Neuronal stem cell (in vitro differentiated cells): ENCODE results near the gene UBE2Z.
"Not testable (repeated sequence)": the region's sequence is repeated elsewhere in the genome, so short reads cannot be mapped to it uniquely, and the experiment has no call there.

Experiments used
- DNase-seq: peaks from one replicate; pipeline ENCODE4 v3.0.0-alpha.2; 2013; ENCODE audit warnings: low spot score
- H2AFZ ChIP-seq: one replicate; pipeline ENCODE4 v1.6.1; 2013; ENCODE audit warnings: mild to moderate bottlenecking, low read length, inconsistent platforms
- H2AK5ac ChIP-seq: 2 replicates; pipeline ENCODE4 v1.6.1; 2013; ENCODE audit warnings: low read depth, mild to moderate bottlenecking, inconsistent platforms, low read length, moderate library complexity, mixed read lengths
- H2BK120ac ChIP-seq: 2 replicates; pipeline ENCODE4 v1.6.1; 2013; ENCODE audit warnings: low read depth, mild to moderate bottlenecking, inconsistent platforms, low read length, moderate library complexity, mixed read lengths
- H2BK12ac ChIP-seq: one replicate; pipeline ENCODE4 v1.6.1; 2013; ENCODE audit warnings: low read length, inconsistent platforms
- H2BK15ac ChIP-seq: 2 replicates; pipeline ENCODE4 v1.6.1; 2013; ENCODE audit warnings: mild to moderate bottlenecking, low read length, inconsistent platforms, mixed read lengths
- H2BK5ac ChIP-seq: one replicate; pipeline ENCODE4 v1.6.1; 2013; ENCODE audit warnings: inconsistent platforms, mild to moderate bottlenecking, low read length, moderate library complexity
- H3K14ac ChIP-seq: one replicate; pipeline ENCODE4 v1.6.1; 2013; ENCODE audit warnings: low read length, inconsistent platforms
- H3K18ac ChIP-seq: 2 replicates; pipeline ENCODE4 v1.6.1; 2013; ENCODE audit warnings: low read length, inconsistent platforms
- H3K23ac ChIP-seq: 2 replicates; pipeline ENCODE4 v1.6.1; 2013; ENCODE audit warnings: low read depth, mild to moderate bottlenecking, mixed read lengths, low read length, inconsistent platforms; ENCODE audit not compliant: poor library complexity
- H3K27ac ChIP-seq: replicated peaks from 3 replicates; pipeline ENCODE4 v1.5.1; 2013; ENCODE audit warnings: low read length, inconsistent platforms
- H3K27me3 ChIP-seq, 3 experiments: 2 replicates each; pipeline ENCODE4 v1.6.1; 2013; ENCODE audit warnings: low read length in 3 of 3, mild to moderate bottlenecking in 2 of 3, inconsistent platforms in 1 of 3, low read depth in 1 of 3, mixed read lengths in 1 of 3, moderate library complexity in 1 of 3; ENCODE audit not compliant: control insufficient read depth in 3 of 3, insufficient read depth in 3 of 3
- H3K36me3 ChIP-seq, 2 donors: replicated peaks in 1 of 2; 2 replicates each; pipeline ENCODE4 v1.6.1; 2013; ENCODE audit warnings: low read length in 2 of 2; ENCODE audit not compliant: control insufficient read depth in 2 of 2, insufficient read depth in 2 of 2
- H3K4ac ChIP-seq: 2 replicates; pipeline ENCODE4 v1.6.1; 2013; ENCODE audit warnings: inconsistent platforms, mild to moderate bottlenecking, low read length, moderate library complexity
- H3K4me1 ChIP-seq, 2 donors: 1 replicate in 1 of 2; 2 replicates in 1 of 2; pipeline ENCODE4 v1.6.1; 2013; ENCODE audit warnings: low read length in 2 of 2, low read depth in 1 of 2; ENCODE audit not compliant: control insufficient read depth in 2 of 2, insufficient read depth in 1 of 2
- H3K4me2 ChIP-seq: one replicate; pipeline ENCODE4 v1.6.1; 2013; ENCODE audit warnings: mild to moderate bottlenecking, low read length, inconsistent platforms; ENCODE audit not compliant: insufficient read depth, poor library complexity, severe bottlenecking
- H3K4me3 ChIP-seq, 2 donors: 2 replicates each; pipeline ENCODE4 v1.5.1; 2013; ENCODE audit warnings: low read length in 2 of 2, mild to moderate bottlenecking in 2 of 2, inconsistent platforms in 1 of 2, moderate library complexity in 1 of 2
- H3K79me1 ChIP-seq: one replicate; pipeline ENCODE4 v1.6.1; 2013; ENCODE audit warnings: low read depth, mild to moderate bottlenecking, inconsistent platforms, low read length, moderate library complexity
- H3K9ac ChIP-seq: one replicate; pipeline ENCODE4 v1.6.1; 2013; ENCODE audit warnings: mild to moderate bottlenecking, low read depth, low read length, inconsistent platforms; ENCODE audit not compliant: poor library complexity
- H3K9me3 ChIP-seq, 2 donors: replicated peaks in 1 of 2; 2 replicates each; pipeline versions ENCODE3 to v1.6.1; 2013; ENCODE audit warnings: low read length in 2 of 2, mild to moderate bottlenecking in 2 of 2, inconsistent platforms in 1 of 2, low read depth in 1 of 2, mixed read lengths in 1 of 2, moderate library complexity in 1 of 2; ENCODE audit not compliant: control insufficient read depth in 2 of 2, insufficient read depth in 1 of 2
- H4K8ac ChIP-seq: one replicate; pipeline ENCODE4 v1.6.1; 2013; ENCODE audit warnings: low read depth, mild to moderate bottlenecking, inconsistent platforms, low read length, moderate library complexity
- H4K91ac ChIP-seq: one replicate; pipeline ENCODE4 v1.6.1; 2013; ENCODE audit warnings: low read length, low read depth, mild to moderate bottlenecking, inconsistent platforms; ENCODE audit not compliant: poor library complexity
- WGBS, 2 donors: extraction: QIAGEN DNeasy Blood & Tissue Kit; methylation state at CpG; one replicate each; pipeline ENCODE4 v1.1.7; 2013; ENCODE audit warnings: missing lambda C conversion rate in 2 of 2, mixed read lengths in 1 of 2; ENCODE audit not compliant: insufficient read length in 2 of 2, insufficient replicate concordance in 1 of 2; ENCODE audit errors: extremely low coverage in 2 of 2; 5-methylcytosine and 5-hydroxymethylcytosine counted together

Gene UBE2Z

GRCh38 chr17:48930435-48930873 is 22.2 kb downstream of the UBE2Z start:
- H2AK5ac ChIP-seq = no peak overlapping the region
- peaks cover 48 to 96% of the 10 kb centered on the region in 2 donors for H3K36me3 ChIP-seq

GRCh38 chr17:48933035-48933434 is 24.8 kb downstream of the UBE2Z start:
- Histone ChIP-seq H3K79me1 (no peaks in the 10 kb centered on the region), H2AK5ac (no peak overlapping the region), H4K91ac (no peak overlapping the region), H2BK15ac (no peak overlapping the region), H3K4me2 (no peak overlapping the region), H3K36me3 (peaks cover 43 to 96% of the 10 kb centered on the region in 2 donors), H3K18ac (no peak overlapping the region), H3K4me1 (no peaks in the 10 kb centered on the region), H3K23ac (no peak overlapping the region), H2BK12ac (no peak overlapping the region), H3K27me3 (no peaks in the 10 kb centered on the region), H3K27ac (no peak overlapping the region), H3K4me3 (no peak overlapping the region), H4K8ac (no peak overlapping the region), H3K9me3 (no peaks in the 10 kb centered on the region), H2BK5ac (no peak overlapping the region), H3K4ac (no peak overlapping the region), H3K9ac (no peak overlapping the region), H3K14ac (no peak overlapping the region), H2BK120ac (no peak overlapping the region), H2AFZ (no peak overlapping the region)
- no CpG with 5 or more reads among the region's 6 CpGs for WGBS, 2 donors
- no peak for DNase-seq

More at GRCh38 chr17:48930435-48930873, 22.2 kb downstream of the UBE2Z start:
- H2BK5ac ChIP-seq = no peak overlapping the region
- no peak overlapping the region for H2BK12ac ChIP-seq
- no peaks in the 10 kb centered on the region for H3K79me1 ChIP-seq
- no peak overlapping the region for H2AFZ ChIP-seq
- H3K4me2 ChIP-seq = no peak overlapping the region
- DNase-seq = no peak
- no peak overlapping the region for H3K14ac ChIP-seq
- H3K23ac ChIP-seq = no peak overlapping the region
- H3K27ac ChIP-seq = no peak overlapping the region
- H3K4ac ChIP-seq = no peak overlapping the region
- H2BK15ac ChIP-seq = no peak overlapping the region
- no peak overlapping the region for H3K18ac ChIP-seq
- no peak overlapping the region for H4K8ac ChIP-seq
- no peaks in the 10 kb centered on the region for H3K9me3 ChIP-seq
- H2BK120ac ChIP-seq = no peak overlapping the region
- H3K4me1 ChIP-seq = no peaks in the 10 kb centered on the region
- no peak overlapping the region for H3K4me3 ChIP-seq
- no CpG with 5 or more reads among the region's 3 CpGs for WGBS, 2 donors
- H3K9ac ChIP-seq = no peak overlapping the region
- no peak overlapping the region for H4K91ac ChIP-seq
- no peaks in the 10 kb centered on the region for H3K27me3 ChIP-seq

GRCh38 chr17:48944515-48945260 is 36.5 kb downstream of the UBE2Z start, which contains the start of gene SNF8:
Gene SNF8, minus strand, starts transcription at chr17:48944842. Its CDS starts 108 bp downstream, at chr17:48944734.
- Histone ChIP-seq H3K9me3 (no peaks in the 10 kb centered on the region), H3K27ac (peak within 1 kb of the TSS; percentile 88), H3K14ac (peak within 1 kb of the TSS; percentile 12), H2BK120ac (no peak within 1 kb of the TSS), H2BK15ac (no peak within 1 kb of the TSS), H4K91ac (no peak within 1 kb of the TSS), H2AK5ac (peak within 1 kb of the TSS; percentile 15), H3K18ac (peak within 1 kb of the TSS; percentile 94), H3K9ac (peak within 1 kb of the TSS; percentile 96), H3K79me1 (peaks cover 2% of the 10 kb centered on the region), H3K4me1 (peaks cover 2 to 4% of the 10 kb centered on the region in 2 donors), H3K4me2 (peak within 1 kb of the TSS; percentile 88), H2BK5ac (peak within 1 kb of the TSS; percentile 89), H3K4ac (peak within 1 kb of the TSS; percentile 8), H4K8ac (peak within 1 kb of the TSS; percentile 99), H3K36me3 (peaks cover 5 to 33% of the 10 kb centered on the region in 2 donors), H3K27me3 (no peaks in the 10 kb centered on the region), H2BK12ac (no peak within 1 kb of the TSS), H2AFZ (peak within 1 kb of the TSS; percentile 89), H3K23ac (peak within 1 kb of the TSS; percentile 99), H3K4me3 (peak within 1 kb of the TSS; percentile 92 to 97)
- DNase-seq = peak; percentile 90
- WGBS, 2 donors = no CpG with 5 or more reads among the region's 55 CpGs

- Histone ChIP-seq H2AFZ (peak overlapping the region; percentile 89), H3K4me3 (peak overlapping the region; percentile 92 to 97), H3K4ac (peak overlapping the region; percentile 8), H2AK5ac (peak overlapping the region; percentile 15), H3K36me3 (peaks cover 5 to 27% of the 10 kb centered on the region in 2 donors), H3K9ac (peak overlapping the region; percentile 96), H3K27ac (peak overlapping the region; percentile 88), H2BK5ac (peak overlapping the region; percentile 89), H3K4me2 (peak overlapping the region; percentile 88), H4K8ac (peak overlapping the region; percentile 24)
- H2BK120ac ChIP-seq, H3K9me3 ChIP-seq, H3K18ac ChIP-seq, H3K23ac ChIP-seq, DNase-seq, H2BK12ac ChIP-seq, H3K4me1 ChIP-seq, H2BK15ac ChIP-seq, H3K14ac ChIP-seq, H4K91ac ChIP-seq, H3K79me1 ChIP-seq, H3K27me3 ChIP-seq: not testable (repeated sequence)
- WGBS, 2 donors = no CpG with 5 or more reads among the region's 16 CpGs
Observed at GRCh38 chr17:48945261-48945651, 37.0 kb downstream of the UBE2Z start.
